Nephron progenitor cell (in vitro differentiated cells): ENCODE measurements around the gene ZNF443.
"Not testable (repeated sequence)": the region's sequence is repeated elsewhere in the genome, so short reads cannot be mapped to it uniquely, and the experiment has no call there.

Experiments used
- DNase-seq: peaks from one replicate; pipeline ENCODE4 v3.0.0; 2021
- H3K27ac Mint-ChIP-seq: 2 replicates; pipeline ENCODE4 v1.8.0; 2021; ENCODE audit warnings: mild to moderate bottlenecking, moderate library complexity, mixed read lengths
- H3K27me3 Mint-ChIP-seq: 2 replicates; pipeline ENCODE4 v1.8.0; 2021; ENCODE audit warnings: mild to moderate bottlenecking, low read depth, mixed read lengths; ENCODE audit not compliant: poor library complexity
- H3K36me3 Mint-ChIP-seq: 2 replicates; pipeline ENCODE4 v1.8.0; 2021; ENCODE audit warnings: low read depth, mixed read lengths
- H3K4me1 Mint-ChIP-seq: 2 replicates; pipeline ENCODE4 v1.8.0; 2021; ENCODE audit warnings: mixed read lengths
- H3K4me3 Mint-ChIP-seq: 2 replicates; pipeline ENCODE4 v1.8.0; 2021; ENCODE audit warnings: mild to moderate bottlenecking, moderate library complexity, mixed read lengths
- H3K9me3 Mint-ChIP-seq: 2 replicates; pipeline ENCODE4 v1.8.0; 2021; ENCODE audit warnings: mild to moderate bottlenecking, moderate library complexity, mixed read lengths
- CTCF ChIP-seq: fragments of 200-600 bp; sonication (generic); IDR thresholded peaks from 2 replicates; pipeline ENCODE4 v1.5.0; 2021; ENCODE audit warnings: antibody characterized with exemption

ZNF443 gene

GRCh38 chr19:12453495-12453894, 12.7 kb upstream of the ZNF443 start:
- H3K27me3 Mint-ChIP-seq = peaks cover 3% of the 10 kb centered on the region
- no peak overlapping the region for H3K4me3 Mint-ChIP-seq
- peaks cover 89% of the 10 kb centered on the region for H3K9me3 Mint-ChIP-seq
- no peak for TF ChIP-seq CTCF
- no peak for DNase-seq
- no peaks in the 10 kb centered on the region for H3K4me1 Mint-ChIP-seq
- H3K27ac Mint-ChIP-seq = no peak overlapping the region
- peaks cover 54% of the 10 kb centered on the region for H3K36me3 Mint-ChIP-seq

GRCh38 chr19:12450844-12451243, 10.0 kb upstream of the ZNF443 start:
- DNase-seq = peak; percentile 6
- peaks cover 37% of the 10 kb centered on the region for H3K36me3 Mint-ChIP-seq
- no peak for TF ChIP-seq CTCF
- no peak overlapping the region for H3K27ac Mint-ChIP-seq
- H3K4me1 Mint-ChIP-seq = no peaks in the 10 kb centered on the region
- H3K4me3 Mint-ChIP-seq = no peak overlapping the region
- peaks cover 87% of the 10 kb centered on the region for H3K9me3 Mint-ChIP-seq
- H3K27me3 Mint-ChIP-seq = peaks cover 3% of the 10 kb centered on the region

GRCh38 chr19:12448808-12449207, 8.0 kb upstream of the ZNF443 start:
- no peak overlapping the region for H3K27ac Mint-ChIP-seq
- H3K4me1 Mint-ChIP-seq = no peaks in the 10 kb centered on the region
- peaks cover 40% of the 10 kb centered on the region for H3K36me3 Mint-ChIP-seq
- H3K27me3 Mint-ChIP-seq = peaks cover 3% of the 10 kb centered on the region
- H3K4me3 Mint-ChIP-seq = no peak overlapping the region
- no peak for TF ChIP-seq CTCF
- peaks cover 88% of the 10 kb centered on the region for H3K9me3 Mint-ChIP-seq
- DNase-seq = no peak

- not testable (repeated sequence) for H3K27me3 Mint-ChIP-seq, H3K4me1 Mint-ChIP-seq
- H3K4me3 Mint-ChIP-seq = peak overlapping the region; percentile 100
- DNase-seq = peak; percentile 25
- H3K27ac Mint-ChIP-seq = peak overlapping the region; percentile 95
- peaks cover 80% of the 10 kb centered on the region for H3K9me3 Mint-ChIP-seq
- H3K36me3 Mint-ChIP-seq = peaks cover 47% of the 10 kb centered on the region
These were observed 908 bp downstream of the ZNF443 start for GRCh38 chr19:12439686-12440540.

GRCh38 chr19:12430726-12431299, 10.0 kb downstream of the ZNF443 start:
- not testable (repeated sequence) for H3K27me3 Mint-ChIP-seq, H3K27ac Mint-ChIP-seq, H3K4me1 Mint-ChIP-seq, DNase-seq, H3K4me3 Mint-ChIP-seq
- H3K36me3 Mint-ChIP-seq = peaks cover 90% of the 10 kb centered on the region
- peaks cover 84% of the 10 kb centered on the region for H3K9me3 Mint-ChIP-seq

GRCh38 chr19:12425888-12426274, 14.9 kb downstream of the ZNF443 start:
- no peak for DNase-seq
- H3K27ac Mint-ChIP-seq = no peak overlapping the region
- no peak for TF ChIP-seq CTCF
- H3K36me3 Mint-ChIP-seq = peaks cover 95% of the 10 kb centered on the region
- H3K4me1 Mint-ChIP-seq = no peaks in the 10 kb centered on the region
- no peak overlapping the region for H3K4me3 Mint-ChIP-seq
- no peaks in the 10 kb centered on the region for H3K27me3 Mint-ChIP-seq
- H3K9me3 Mint-ChIP-seq = peaks cover 95% of the 10 kb centered on the region
